ENCODE data around the gene MSANTD1.

The MSANTD1 gene

DNA sequence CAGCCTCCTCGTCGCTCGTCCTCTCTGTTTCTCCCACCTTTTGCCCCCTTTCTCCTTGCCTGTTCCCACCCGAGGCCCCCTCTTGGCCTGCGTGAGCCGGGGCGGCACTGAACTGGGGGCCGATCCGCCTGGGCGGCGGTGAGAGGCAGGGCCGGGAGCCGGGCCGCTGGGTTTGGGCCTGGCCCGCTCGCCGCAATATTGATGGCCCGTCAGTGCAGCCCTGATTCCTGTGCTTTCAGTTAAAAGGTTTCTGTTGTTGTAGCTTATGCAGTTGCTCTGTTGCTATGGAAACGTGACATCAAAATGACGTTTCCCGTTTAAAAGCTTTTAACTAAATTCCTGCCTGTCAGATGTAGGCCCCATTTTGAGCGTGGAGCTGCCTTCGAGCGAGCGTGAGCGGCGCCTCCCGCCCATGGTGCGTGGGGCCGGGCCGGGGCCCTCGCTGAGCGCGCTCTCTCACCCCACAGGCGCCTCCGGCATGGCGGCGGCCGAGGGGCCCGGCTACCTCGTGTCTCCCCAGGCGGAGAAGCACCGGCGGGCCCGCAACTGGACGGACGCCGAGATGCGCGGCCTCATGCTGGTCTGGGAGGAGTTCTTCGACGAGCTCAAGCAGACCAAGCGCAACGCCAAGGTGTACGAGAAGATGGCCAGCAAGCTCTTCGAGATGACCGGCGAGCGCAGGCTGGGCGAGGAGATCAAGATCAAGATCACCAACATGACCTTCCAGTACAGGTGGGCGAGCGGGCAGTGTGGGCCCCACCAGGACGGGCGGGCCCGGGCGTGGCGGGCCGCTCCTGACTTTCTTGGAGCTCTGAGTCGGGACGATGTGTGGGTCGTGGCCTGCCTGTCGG lies at the start of gene MSANTD1:
TSS of gene MSANTD1 (plus strand) at position 349 of the 851 bp plus-strand sequence. CDS start at position 413, 64 bp downstream.
- DNase-seq (ENCODE audit: low read depth in 3 of 3) = no peak

DNA sequence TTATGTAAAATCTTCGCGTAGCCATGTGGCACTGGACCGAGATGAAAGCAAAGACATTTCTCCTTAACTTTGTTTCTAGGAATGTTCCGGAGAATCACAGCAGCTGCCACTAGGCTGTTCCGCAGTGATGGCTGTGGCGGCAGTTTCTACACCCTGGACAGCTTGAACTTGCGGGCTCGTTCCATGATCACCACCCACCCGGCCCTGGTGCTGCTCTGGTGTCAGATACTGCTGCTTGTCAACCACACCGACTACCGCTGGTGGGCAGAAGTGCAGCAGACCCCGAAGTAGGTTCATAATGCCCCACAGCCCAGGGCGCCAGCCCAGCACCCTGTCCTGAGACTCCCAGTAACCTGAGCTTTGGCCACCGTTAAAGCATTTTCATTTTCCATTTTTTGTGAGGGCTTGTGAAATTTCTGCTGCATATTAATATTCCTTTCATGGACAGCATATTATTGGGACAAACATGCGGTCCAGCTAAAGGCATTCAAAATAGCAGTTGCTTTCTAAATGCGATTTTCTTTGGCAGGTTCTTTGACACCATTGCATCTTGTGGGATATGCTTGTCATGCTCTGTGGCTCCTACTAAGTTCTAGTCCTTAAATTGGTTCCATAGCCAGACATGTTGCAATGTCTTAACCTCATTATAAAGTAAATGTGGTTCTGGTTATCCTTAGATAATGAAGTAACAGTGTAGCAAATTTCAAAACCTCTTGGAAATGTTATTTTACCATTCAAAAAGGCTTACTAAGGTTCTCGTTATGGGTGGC lies 49.1 kb upstream of the MSANTD1 start:
- DNase-seq (ENCODE audit: low read depth in 3 of 3) = no peak

DNA sequence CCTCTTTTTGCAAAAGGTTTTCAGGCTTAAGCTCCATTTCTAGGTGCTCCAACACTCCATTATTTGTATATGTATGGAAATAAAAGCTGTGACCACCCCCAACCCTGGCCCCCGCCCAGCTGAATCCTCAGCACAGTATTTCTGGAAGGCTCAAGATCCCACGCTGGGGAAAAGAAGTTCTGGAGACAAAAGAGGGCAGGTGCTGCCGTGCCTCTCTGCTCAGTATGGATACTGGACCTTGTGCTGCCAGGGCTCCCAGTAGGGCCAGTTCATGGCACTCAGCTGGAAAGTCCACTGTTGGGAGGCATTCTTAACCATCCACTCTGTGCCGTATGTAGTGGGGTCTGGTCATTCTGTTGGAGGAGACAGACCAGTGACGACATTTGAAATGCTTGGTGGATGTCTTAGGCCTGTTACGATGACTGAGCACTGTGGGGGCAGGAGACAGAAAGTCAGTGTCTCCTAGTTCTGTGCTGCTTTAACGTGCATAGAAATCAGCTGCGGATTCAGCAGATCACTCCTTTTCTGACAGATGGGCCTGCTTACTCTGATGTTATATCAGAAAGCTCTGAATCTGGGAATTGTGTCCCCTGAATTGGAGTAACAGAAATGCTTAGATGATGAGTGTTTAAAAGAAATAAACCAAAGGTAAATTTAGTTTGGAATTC lies 48.4 kb upstream of the MSANTD1 start:
- DNase-seq (ENCODE audit: low read depth in 3 of 3) = no peak

DNA sequence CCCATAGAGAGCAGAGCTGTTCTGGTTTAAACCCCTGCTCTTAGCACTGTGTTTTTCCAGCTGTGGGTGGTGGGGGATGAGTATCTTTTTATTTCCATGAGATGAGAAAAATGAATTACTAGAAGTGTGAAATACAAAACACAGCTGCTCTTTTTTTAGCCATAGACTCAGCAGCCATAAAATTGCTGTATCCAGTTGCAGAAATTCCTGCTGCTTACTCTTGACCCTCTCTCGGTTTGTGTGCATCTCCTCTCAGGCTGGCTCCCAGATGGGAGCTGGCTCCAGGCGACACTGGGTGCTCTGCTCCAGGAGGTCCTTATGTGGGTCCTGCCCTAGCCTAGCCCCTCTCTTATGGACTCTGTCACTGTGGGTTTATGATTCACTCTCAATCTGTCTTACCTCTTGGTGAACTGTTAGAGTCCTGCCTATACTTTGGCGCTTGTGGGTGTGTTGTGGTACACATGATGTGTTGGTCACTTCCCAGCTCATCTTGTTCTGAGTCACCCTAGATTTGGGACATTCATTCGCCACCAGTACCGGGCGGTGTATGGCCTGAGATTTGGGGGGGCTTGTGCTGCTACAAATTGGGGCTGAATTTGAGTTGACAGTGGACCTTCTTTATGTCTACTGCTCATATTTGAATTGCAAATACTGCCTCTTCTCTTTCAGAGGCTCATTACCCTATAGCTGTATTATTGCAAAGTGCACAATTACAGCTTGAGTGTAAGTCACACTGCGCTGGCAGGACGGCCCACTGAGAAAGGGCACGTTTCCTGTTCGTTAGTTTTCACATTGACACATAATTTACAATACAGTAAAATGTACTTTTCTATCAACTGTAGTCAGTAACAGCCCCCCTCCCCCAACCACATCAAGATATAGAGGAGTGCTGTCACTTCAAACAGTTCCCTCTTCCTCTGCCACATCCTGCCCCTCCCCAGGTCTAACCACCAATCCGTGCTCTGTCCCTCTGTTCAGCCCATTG lies 46.9 kb upstream of the MSANTD1 start:
- DNase-seq (ENCODE audit: low read depth in 3 of 3) = peak in 2 of 3 experiments; percentile 46 to 55

DNA sequence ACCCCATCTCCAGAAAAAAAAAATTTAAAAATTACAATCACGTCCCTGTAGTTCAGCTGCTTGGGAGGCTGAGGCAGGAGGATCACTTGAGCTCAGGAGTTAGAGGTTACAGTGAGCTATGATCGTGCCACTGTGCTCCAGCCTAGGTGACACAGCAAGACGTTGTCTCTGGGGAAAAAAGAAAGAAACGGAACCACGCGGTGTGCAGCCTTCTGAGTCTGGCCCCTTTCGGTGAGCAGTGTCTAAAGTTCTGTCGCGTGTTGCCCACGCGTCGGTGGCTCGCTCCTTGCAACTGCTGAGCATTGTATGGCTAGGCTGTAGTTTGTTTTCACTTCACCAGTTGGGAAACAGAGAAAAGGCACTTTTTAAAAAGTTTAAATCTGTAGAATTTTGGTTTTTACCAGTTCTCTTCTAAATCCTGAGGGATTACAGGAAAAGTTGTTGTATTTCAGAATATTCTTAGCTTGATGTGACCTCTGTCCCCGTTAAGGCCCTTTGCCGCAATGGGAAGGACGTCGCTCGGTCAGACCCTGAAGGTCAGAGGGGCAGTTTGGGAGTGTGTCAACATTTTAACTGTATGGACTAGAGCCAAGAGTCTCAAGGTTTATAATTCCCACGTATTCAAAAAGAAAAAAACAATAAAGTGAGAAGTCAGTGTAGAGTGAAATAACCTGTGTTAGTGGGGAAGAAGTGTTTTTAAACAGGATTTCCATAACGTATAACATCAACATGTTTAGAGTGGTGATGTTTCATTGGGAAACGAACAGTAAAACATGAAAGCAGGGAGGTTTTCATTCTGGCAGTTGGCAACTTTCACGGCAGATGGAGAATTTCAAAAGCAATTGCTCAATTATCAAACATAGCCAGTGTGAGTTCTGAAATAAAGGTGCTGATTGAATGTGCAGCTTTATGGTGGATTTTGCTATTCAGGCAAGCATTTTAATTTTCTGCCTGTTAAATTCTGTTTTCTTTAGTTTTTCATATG lies 45.8 kb upstream of the MSANTD1 start:
- peak in 2 of 3 experiments; percentile 14 to 38 for DNase-seq (ENCODE audit: low read depth in 3 of 3)

DNA sequence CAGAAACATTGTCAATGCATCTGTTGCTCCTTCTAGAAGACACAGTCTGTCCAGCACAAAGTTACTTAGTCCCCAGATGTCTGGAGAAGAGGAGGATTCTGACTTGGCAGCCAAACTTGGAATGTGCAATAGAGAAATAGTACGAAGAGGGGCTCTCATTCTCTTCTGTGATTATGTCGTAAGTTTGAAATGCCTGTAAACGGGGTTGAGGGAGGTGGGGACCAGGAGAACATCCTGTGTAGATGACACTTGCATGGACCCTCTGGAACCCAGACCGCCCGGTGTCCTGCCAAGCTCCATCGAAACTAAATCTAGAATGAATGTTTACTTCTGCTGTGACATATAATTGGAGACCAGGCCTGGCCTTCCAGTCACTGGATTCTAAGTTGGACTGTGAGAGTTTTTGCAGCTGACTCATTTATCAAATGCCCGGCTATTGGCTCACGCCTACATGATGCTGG lies 45.0 kb upstream of the MSANTD1 start:
- no peak for DNase-seq (ENCODE audit: low read depth in 3 of 3)

DNA sequence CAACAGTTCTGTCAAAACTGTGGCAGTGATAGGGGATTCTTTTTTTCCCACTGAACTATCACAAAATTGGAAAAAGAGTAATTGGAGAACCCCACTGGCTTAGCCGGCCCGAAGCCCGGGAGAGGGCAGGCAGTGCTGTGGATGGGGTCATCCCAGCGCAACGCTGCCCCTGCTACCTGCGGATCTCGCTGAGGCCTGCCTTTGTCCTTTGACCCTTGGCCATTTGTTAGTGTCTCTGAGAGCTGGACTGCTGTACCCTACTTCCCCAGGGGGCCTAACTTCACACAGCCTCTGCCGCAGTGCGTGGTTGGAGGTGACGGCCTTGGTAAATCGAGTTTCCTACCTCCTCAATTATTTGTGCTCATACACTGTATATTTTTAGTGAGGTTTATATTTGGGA lies 43.0 kb upstream of the MSANTD1 start:
- DNase-seq (ENCODE audit: low read depth in 3 of 3) = no peak

DNA sequence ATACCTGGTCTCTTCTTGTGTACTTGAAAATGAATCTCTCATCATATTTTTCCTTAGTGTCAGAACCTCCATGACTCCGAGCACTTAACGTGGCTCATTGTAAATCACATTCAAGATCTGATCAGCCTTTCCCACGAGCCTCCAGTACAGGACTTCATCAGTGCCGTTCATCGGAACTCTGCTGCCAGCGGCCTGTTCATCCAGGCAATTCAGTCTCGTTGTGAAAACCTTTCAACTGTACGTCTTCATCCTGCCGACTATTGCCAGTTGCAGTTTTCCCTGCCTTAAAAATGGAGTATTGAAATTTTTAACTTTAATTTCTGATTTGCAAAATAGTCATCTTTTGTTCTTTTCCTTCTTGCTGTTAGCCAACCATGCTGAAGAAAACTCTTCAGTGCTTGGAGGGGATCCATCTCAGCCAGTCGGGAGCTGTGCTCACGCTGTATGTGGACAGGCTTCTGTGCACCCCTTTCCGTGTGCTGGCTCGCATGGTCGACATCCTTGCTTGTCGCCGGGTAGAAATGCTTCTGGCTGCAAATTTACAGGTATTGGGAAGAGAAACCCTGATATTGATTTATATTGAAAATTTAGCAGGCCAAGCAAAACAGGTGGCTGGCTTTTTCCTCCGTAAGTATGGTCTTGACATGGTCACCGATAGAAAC lies 42.4 kb upstream of the MSANTD1 start:
- DNase-seq (ENCODE audit: low read depth in 3 of 3) = no peak

DNA sequence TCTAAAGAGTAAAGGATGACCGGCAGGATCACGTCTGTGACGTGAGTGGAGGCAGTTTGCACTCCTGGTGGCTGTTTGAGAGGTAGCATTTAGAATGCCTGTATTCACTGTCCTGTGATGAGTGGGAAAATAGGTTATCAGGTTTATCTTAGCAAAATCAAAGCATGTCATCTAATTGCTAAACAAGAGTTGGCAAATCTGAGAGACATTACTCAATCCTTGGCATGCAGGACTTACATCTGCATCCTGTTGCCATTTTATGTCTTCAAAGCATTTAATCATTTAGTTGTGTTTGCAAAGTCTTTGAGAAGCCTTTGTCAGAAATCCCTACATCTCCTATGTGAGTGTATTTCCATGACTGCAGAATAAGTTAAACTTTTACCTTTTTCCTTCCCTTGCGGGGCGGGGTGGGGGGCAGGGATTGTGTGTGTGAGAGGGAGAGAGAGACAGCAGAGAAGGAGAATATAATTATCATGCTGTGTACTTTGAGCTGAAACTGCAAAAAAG lies 41.4 kb upstream of the MSANTD1 start:
- no peak for DNase-seq (ENCODE audit: low read depth in 3 of 3)

DNA sequence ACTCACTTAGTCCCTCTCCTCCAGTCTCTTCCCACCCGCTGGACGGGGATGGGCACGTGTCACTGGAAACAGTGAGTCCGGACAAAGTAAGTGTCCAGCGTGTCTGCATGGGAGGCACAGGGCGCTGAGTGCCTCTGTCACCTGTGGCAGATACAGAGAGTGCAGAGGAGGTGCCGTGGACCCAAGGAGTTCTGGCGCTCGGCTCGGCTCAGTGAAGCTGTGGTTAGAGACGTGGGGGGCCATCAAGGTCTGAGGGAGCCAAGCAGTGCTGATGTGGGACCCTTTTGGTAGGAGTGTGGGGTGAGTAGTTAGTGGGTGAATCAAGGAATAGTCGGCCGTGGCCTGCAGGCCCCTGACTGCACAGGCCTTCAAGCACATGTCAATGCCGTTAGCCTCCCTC lies 40.1 kb upstream of the MSANTD1 start:
- no peak for DNase-seq (ENCODE audit: low read depth in 3 of 3)

DNA sequence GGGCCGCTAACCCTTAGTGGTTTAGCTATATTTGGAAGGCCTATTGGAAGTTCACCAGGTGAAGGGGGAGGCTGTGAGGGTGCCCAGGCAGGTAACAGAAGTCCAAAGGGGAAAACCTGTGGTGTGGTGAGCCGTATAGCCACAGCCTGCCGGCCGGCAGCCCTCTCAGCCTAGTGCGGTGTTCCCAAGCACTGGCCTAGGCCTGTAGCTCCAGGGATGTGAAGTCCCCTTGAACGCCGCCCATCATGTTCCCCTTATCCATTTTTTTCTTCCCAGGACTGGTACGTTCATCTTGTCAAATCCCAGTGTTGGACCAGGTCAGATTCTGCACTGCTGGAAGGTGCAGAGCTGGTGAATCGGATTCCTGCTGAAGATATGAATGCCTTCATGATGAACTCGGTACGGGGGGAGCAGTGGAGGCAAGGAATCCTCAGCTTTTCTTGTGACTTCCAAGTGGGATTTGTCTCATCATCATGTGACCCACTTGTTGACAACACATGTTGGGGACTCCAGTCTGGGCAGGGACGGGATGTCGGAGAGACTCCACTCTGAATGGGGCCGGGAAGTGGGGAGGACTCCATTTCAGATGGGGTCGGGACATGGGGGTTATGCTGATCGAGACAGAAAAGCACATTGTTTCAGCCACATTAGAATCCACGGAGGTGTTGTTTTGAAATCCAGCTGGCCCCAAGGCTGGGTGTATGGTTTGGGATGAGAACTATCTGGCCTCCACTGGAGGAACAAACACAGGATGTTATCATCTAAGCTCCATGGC lies 39.2 kb upstream of the MSANTD1 start:
- DNase-seq (ENCODE audit: low read depth in 3 of 3) = no peak

DNA sequence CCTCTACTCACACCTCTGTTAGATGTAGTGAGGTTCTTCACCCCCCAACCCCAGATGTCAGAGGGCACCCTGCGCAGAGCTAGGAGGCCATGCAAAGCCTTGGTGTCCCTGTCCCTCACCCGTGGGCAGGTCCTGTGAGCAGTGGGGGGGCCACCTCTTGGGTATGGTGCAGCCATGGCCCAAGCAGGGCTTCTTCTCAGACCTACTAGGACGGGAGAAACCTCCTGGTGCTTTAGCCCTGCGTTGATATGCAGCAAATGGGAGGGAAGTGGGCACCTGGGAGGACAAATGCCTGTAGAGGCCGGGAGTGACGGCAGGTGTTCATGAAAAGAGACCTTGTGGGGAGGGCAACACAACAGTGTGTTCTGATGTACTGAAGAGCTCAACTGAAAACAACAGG lies 38.5 kb upstream of the MSANTD1 start:
- DNase-seq (ENCODE audit: low read depth in 3 of 3) = no peak

DNA sequence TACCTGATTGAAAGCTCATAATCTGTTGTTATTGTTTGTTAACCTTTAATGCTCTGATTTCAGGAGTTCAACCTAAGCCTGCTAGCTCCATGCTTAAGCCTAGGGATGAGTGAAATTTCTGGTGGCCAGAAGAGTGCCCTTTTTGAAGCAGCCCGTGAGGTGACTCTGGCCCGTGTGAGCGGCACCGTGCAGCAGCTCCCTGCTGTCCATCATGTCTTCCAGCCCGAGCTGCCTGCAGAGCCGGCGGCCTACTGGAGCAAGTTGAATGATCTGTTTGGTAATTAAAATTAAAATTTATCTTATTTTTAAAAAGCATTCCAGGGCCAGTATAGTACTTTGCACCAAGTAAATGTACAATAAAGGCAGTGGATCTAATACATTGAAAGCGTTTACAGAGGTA lies 37.1 kb upstream of the MSANTD1 start:
- no peak for DNase-seq (ENCODE audit: low read depth in 3 of 3)

DNA sequence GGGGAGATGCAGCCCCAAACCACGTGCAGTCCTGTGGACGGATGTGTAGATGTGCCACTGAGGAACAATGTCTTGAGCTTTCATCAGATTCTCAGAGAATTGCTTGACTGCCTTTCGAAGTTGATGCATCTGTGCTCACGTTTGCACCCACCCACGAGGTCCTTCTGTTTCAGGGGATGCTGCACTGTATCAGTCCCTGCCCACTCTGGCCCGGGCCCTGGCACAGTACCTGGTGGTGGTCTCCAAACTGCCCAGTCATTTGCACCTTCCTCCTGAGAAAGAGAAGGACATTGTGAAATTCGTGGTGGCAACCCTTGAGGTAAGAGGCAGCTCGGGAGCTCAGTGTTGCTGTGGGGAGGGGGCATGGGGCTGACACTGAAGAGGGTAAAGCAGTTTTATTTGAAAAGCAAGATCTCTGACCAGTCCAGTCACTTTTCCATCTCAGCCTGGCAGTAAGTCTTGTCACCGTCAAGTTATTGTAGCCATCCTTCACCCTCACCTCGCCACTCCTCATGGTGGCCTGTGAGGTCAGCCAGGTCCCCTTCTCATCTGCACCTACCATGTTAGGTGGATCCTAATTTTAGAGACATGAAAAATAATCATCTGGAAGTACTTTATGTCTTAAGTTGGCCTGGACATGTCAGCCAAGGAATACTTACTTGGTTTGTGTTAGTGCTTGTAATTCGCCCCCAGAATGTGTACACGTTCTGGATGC lies 36.4 kb upstream of the MSANTD1 start:
- no peak for DNase-seq (ENCODE audit: low read depth in 3 of 3)

DNA sequence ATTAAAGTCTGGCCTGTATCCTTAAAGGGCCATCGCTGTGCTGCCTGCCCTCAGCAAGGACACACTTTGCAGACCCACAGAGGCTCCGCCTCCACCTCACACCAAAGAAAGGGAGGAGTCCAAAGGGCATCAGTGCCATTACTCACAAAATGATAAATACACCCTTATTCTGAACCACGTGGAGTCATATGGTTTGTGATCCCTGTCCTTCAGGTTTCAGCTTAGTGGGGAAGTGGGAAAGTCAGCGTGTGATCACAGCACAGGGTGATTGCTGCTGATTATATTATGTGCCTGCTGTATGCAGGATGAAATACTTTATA lies 35.9 kb upstream of the MSANTD1 start:
- DNase-seq (ENCODE audit: low read depth in 3 of 3) = no peak

DNA sequence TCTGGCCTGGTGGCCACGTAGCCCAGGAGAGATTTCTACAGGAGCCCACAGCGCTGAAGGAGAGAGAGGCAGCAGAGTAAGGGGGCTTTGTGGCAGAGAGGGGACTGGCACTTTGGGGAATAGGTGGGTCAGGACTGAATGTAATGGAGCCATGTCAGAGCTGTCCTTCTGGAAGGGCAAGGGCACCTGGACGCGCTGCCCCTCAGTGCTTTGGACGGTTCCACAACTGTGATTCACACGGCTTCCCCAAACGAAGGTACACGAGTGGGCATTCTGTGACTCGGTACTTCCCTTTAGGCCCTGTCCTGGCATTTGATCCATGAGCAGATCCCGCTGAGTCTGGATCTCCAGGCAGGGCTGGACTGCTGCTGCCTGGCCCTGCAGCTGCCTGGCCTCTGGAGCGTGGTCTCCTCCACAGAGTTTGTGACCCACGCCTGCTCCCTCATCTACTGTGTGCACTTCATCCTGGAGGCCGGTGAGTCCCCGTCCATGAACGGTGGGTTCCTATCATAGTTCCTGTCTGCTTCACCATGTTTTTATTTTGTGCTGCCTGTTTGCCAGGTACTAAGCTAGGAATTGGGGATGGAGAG lies 35.2 kb upstream of the MSANTD1 start:
- DNase-seq (ENCODE audit: low read depth in 3 of 3) = no peak

DNA sequence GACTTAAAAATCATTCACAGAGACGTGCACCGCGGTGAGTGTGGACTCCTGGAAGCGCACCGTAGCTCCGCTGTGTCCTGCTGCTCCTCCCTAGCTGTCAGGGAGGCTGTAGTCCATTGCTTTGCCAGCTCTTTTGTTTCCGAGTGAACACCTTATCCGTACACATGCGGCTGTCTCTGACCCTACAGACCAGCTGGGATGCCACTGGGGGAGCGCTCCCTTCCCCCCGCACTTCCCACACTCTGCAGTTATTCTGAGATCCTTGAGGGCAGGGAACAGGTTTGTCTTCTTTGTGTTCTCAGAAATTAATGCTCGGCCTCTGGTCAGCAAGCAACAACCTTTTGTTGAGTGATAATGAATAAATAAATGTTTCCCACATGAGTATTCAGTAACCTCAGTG lies 33.7 kb upstream of the MSANTD1 start:
- DNase-seq (ENCODE audit: low read depth in 3 of 3) = no peak

DNA sequence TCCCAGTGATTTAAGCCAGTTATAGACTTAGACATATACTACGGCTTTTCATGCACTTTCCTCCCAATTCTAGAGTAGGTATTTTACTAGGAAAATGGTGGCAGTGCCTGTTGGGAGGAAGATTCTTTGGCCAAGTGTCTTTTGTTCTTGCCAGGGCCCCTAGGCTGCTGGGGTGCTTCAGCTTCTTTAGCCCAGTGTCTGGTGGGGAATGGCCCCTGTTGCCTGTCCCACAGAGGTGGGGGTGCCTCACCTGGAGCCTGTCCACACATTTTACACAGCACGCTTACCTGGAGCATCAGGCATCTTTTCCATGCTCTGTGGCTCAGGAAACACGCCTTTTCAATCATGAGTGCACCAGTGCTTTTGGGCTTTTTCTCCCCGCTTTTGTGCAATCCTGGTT lies 33.2 kb upstream of the MSANTD1 start:
- no peak for DNase-seq (ENCODE audit: low read depth in 3 of 3)
